HCEC 1CT (cell line): Measurements from ENCODE around the gene MPV17L2.
"Not testable (repeated sequence)": the region's sequence is repeated elsewhere in the genome, so short reads cannot be mapped to it uniquely, and the experiment has no call there.

ENCODE experiments used
- DNase-seq: peaks from one replicate; pipeline ENCODE4 v3.0.0-alpha.2; 2017

The MPV17L2 gene

GRCh38 chr19:18193388-18194180, 566 bp downstream of the MPV17L2 start:
- no peak for DNase-seq

GRCh38 chr19:18194181-18194530, 1.1 kb downstream of the MPV17L2 start:
- no peak for DNase-seq

GRCh38 chr19:18194554-18195238, 1.7 kb downstream of the MPV17L2 start:
- no peak for DNase-seq

GRCh38 chr19:18196511-18196845, 3.5 kb downstream of the MPV17L2 start:
- no peak for DNase-seq

- DNase-seq: no peak
These were observed 4.3 kb downstream of the MPV17L2 start for GRCh38 chr19:18197306-18197705.

GRCh38 chr19:18197941-18198340, 4.9 kb downstream of the MPV17L2 start:
- no peak for DNase-seq

- no peak for DNase-seq
These were observed 5.4 kb downstream of the MPV17L2 start for GRCh38 chr19:18198374-18198773.

GRCh38 chr19:18202397-18202777, 9.4 kb downstream of the MPV17L2 start:
- no peak for DNase-seq

GRCh38 chr19:18202778-18203407, 9.9 kb downstream of the MPV17L2 start:
- DNase-seq: peak; percentile 17

GRCh38 chr19:18203408-18203862, 10.4 kb downstream of the MPV17L2 start:
- no peak for DNase-seq

- DNase-seq: peak; percentile 100
These were observed 10.9 kb downstream of the MPV17L2 start, which contains the start of gene RAB3A for GRCh38 chr19:18203863-18204393. TSS of gene RAB3A (minus strand) at chr19:18204042. CDS start at chr19:18202740, 1,302 bp downstream.

- DNase-seq: peak; percentile 27
These were observed 11.6 kb downstream of the MPV17L2 start for GRCh38 chr19:18204394-18205199.

- DNase-seq: peak; percentile 72
These were observed 12.3 kb downstream of the MPV17L2 start for GRCh38 chr19:18205200-18205892.

- no peak for DNase-seq
These were observed 13.0 kb downstream of the MPV17L2 start for GRCh38 chr19:18206018-18206417.

- peak; percentile 94 for DNase-seq
These were observed 15.3 kb downstream of the MPV17L2 start for GRCh38 chr19:18208098-18208951.

- not testable (repeated sequence) for DNase-seq
These were observed 16.9 kb downstream of the MPV17L2 start for GRCh38 chr19:18209912-18210311.

GRCh38 chr19:18211683-18212082, 18.7 kb downstream of the MPV17L2 start:
- no peak for DNase-seq

- DNase-seq: peak; percentile 56
These were observed 21.9 kb downstream of the MPV17L2 start for GRCh38 chr19:18214779-18215433.

- DNase-seq: no peak
These were observed 23.8 kb downstream of the MPV17L2 start for GRCh38 chr19:18216789-18217188.

- no peak for DNase-seq
These were observed 25.1 kb downstream of the MPV17L2 start for GRCh38 chr19:18218159-18218558.

GRCh38 chr19:18218600-18218999, 25.6 kb downstream of the MPV17L2 start:
- DNase-seq: no peak
